ENCODE data around the gene RPRML.
"Not testable (repeated sequence)": the region's sequence is repeated elsewhere in the genome, so short reads cannot be mapped to it uniquely, and the experiment has no call there.

RPRML gene

DNA sequence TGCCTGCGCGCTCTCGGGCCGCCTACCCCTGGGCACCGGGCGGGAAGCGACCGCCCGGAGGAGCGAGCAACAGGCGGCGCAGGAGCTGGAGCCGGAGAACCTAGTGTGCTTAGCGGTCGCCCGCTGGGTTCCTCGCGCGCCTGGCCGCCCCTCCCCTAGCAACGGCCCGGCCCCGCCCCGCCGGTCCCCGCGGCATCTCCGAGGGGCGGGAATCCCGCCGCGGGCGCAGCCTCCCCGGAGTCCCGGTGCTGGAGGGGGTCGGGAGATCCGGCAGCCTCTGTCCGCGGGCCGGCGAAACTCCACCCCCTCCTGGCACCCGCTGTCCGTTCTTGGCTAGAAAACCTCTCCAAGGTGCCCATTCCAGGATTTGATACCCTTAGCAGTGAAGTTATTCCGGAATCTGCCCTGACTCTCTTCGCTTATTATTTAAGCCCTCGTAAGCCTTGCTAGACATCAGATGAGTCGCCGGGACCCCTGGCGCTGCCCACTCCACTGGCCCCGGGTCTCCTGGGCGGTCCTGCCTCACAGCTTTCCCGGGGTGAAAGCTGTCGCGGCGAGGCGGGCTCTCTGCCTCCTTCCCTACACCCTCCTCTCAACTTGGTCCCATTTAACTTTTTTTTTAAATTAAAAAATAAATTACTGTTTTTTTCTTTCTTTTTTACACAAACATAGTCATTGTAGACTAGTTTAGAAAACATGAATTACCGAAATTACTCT lies at the start of gene RPRML:
RPRML (minus strand) TSS at position 107 of the 717 bp plus-strand sequence. CDS start 246 bp downstream, outside the sequence.
- DNase-seq, result peak in 2 of 14 donors; percentile 5 to 16

DNA sequence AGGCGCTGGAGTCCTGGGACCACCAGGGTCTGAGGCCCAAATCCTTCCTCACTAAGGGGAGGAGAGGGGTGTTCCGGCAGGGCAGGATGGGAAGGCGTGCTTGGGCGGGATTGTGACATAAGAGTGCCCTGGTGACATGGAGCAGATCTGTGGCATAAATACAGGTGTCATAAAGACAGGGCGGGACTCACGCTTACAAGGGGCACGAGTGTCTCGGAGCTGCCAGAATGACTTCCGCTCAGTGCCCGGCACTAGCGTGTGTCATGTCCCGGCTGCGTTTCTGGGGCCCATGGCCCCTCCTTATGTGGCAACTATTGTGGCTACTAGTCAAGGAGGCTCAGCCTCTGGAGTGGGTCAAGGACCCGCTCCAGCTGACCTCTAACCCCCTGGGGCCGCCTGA lies 37.9 kb upstream of the RPRML start:
- not testable (repeated sequence) for DNase-seq

DNA sequence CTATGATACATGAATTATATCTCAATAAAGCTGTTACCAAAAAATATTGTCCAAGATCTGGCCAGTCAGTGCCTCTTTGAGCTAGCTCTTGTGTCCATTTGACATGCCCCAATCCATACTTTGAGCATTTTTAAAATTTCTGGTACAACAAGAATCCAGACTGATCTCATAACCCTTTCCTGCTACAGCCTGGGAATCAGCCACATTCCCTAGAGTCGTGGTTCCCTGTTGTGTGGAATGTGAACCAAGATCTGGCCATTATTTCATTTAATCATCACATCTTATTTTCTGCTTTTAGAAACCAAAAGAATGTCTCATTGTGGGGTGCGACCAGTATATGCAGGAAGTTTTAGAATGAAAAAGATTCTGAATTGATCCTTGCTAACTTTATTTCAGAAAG lies 34.3 kb upstream of the RPRML start:
- DNase-seq, result no peak

DNA sequence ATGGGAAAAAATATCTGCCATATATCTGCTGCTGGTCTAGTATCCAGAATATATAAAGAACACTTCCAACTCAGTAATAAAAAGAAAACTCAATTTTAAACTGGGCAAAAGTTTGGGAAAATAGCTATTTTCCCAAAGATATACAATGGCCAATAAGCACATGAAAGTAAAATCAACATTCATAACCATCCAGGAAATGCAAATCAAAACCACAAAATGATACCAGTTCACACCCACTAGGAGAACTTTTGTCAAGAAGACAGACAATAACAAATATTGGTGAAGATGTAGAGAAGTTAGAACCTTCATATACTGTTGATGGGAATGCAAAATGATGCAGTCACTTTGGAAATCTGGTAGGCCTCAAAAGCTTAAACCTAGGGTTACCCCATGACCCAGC lies 33.4 kb upstream of the RPRML start:
- DNase-seq, result no peak

DNA sequence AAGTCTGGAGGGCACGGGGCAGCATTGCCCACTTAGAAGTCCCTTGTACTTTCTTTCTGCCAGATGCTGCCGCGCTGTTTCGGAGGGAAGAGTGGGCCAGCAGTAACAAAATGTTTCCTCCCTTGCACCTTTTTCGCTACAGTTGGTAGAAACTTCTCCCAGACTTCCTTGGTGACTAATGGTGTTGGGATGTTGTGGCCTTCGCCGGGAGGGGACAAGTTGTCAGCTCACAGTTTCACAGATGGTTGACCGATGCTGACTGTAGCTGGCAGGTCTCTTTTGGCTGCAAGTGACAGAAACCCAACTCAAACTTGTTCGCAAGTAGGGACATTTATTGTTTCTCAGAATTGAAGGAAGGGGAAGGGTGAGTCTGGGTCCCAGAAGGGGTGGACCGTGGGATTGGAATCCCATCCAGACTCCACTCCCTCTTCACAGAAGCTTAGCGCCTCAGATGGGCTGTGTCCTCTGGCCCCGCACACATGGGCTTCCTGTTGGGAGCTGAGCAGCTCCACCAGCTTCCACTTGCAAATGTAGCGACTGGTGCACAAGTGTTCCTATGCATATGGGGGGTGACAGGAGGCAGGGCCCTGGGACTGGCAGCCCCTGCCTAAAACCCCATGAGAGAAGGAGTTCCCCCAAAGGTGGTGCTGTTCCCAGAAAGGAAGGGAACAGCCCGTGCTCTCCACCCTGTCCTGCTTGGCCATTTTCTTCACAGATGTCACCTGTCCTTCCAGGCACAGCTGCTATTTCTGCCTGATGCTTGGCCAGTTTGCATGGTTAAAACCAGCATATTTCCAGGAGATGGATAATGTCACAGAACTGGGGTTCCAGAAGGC lies 30.9 kb upstream of the RPRML start:
- no peak for DNase-seq

DNA sequence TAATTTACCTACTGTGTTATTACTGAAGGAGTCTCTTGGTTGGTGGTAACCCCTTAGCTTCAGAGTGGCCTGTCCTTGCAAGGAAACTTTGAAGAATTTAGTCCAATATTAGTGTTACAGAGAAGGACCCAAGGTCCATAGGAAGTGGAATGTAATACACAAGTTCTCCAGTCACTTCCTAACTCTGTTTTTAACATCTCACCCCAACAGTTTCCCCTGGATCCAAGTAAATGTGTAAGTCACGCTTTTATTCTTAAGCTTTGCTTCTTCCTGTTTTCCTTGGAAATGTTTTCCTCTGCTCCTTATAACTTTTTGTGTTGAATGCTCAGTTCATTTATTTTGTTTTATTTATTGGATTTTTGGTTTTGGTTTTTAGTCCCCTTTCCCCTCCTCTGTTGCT lies 25.9 kb upstream of the RPRML start:
- DNase-seq, result no peak

DNA sequence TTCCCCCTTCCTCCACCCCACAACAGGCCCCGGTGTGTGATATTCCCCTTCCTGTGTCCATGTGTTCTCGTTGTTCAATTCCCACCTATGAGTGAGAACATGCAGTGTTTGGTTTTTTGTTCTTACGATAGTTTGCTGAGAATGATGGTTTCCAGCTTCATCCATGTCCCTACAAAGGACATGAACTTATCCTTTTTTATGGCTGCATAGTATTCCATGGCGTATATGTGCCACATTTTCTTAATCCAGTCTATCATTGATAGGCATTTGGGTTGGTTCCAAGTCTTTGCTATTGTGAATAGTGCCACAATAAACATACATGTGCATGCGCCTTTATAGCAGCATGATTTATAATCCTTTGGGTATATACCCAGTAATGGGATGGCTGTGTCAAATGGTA lies 24.8 kb upstream of the RPRML start:
- DNase-seq, result not testable (repeated sequence)

DNA sequence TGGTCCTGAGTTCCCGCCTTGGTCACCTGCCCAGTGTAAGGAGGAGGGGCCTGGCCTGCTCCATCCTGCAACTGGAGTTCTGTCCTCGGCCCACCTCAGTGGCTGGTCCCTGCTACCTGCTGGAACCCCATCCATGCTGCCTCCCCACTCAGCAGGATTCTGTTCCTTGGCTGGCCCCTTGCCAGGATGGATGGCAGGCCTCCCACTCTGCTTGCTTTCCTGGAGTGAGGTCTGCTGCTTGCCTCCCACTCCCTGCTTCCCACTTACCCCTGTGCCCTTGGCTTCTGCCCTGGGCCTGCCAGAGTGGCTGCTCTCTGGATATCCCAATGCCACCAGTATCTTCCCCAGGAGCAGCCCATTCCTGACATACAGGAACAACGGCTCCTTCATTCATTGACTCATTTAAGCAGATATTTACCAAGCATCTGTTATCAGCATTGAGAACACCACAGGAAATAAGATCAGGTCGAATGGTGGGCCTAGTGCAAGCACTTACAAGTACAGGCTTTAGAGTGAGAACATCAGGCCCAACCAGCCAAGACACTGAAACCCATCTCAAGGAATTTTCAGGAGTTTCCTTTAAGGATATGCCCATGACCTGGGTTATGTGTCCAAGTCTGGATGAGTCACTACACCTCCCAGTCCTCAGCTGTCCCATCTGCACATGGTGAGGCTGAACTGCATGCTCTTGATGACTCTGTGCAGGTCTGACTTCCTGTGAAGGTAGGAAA lies 17.0 kb upstream of the RPRML start:
- no peak for DNase-seq

DNA sequence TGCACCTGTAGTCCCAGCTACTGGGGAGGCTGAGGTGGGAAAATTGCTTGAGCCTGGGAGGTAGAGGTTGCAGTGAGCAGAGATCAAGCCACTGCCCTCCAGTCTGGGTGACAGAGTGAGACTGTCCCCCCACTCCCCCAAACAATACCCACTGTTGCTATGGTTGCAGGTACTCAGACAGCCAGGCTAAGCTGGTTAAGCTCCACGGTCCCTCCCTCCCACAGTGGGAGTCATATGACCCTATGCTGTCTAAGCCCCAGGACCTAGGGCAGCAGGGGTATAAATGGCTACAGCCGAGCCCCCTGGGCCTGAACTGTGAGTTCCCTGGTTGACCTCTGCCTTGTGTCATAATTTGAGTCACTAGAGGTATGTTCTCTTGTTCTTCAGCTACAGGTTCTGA lies 15.9 kb upstream of the RPRML start:
- DNase-seq, result no peak

DNA sequence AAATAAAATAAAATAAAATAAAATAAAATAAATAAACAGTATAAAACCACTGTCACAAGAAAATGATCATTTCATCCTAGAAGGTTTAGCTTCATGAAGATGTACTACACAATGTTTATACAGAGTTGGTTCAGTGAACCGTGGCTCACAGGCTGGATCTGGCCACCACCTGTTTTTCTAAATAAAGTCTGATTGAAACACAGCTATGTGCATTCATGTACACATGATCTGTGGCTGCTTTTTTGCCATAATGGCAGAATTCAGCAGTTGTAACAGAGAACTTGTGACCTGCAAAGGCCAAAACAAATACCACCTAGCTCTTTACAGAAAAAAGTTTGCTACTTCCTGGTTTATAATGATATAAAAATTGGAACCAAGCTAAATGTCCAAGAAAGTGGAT lies 12.6 kb upstream of the RPRML start:
- no peak for DNase-seq

DNA sequence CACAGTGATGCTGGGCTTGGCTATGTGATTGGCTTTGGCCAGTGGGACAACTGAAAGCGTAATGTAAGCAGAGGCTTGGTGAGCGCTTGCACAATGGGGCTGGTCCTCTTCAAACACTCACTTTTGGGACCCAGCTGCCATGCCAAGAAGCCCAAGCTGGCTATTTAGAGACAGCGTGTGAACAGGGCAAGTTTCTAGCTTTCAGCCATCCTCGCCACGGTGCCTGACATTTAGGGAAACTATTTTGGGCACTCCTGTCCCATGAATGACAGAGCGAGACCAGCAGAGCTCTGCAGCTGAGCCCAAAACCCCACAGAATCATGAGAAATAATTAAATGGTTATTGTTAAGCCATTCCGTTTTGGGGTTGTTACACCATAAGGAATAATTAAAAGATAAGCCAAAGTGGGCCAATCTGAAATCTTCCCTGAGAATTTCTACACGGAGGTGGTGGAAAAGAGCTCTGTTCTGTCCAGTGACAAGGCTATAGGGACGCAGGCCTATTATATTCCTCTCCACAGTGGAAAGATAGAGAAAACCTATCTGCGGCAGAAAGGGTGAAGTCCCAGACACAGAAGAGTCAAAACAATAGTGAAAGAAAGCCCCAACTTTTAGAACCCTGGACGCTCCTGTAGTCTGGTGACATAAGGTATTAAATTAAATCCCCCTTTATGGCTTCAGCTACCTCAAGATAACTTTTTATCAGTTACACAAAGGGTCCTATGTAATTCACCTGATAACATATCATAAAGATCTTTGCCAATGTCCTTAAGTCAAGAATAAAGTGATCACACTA lies 10.8 kb upstream of the RPRML start:
- DNase-seq, result no peak

DNA sequence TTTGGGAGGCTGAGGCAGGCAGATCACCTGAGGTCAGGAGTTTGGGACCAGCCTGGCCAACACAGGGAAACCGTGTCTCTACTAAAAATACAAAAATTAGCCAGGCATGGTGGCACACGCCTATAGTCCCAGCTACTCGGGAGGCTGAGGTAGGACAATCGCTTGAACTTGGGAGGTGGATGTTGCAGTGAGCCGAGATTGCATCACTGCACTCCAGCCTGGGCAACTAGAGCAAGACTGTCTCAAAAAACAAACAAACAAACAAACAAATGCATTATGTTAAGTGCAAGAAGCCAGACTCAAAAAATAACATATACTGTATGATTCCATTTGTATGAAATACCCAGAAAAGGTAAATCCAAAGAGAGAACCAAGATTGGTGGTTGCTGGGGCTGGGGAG lies 8.9 kb upstream of the RPRML start:
- not testable (repeated sequence) for DNase-seq

DNA sequence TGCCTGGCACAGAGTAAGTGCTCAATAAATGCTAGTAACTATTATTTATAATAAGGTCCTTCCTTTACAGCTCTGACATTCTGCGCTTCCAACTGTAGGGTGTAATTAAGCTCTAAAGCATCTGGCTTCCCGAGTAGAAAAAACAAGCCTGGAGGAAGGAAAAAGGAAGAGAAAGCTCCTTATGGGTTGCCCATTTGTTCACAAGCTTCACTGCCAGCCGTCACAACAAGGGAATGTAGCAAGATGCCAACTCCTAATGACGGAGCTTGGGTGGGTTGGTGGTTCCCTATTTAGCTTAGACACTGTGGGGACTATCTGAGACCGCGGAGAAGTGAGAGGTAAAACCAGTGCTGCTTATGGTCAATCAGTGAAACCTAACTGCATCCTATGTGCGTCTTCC lies 7.3 kb upstream of the RPRML start:
- DNase-seq, result no peak

DNA sequence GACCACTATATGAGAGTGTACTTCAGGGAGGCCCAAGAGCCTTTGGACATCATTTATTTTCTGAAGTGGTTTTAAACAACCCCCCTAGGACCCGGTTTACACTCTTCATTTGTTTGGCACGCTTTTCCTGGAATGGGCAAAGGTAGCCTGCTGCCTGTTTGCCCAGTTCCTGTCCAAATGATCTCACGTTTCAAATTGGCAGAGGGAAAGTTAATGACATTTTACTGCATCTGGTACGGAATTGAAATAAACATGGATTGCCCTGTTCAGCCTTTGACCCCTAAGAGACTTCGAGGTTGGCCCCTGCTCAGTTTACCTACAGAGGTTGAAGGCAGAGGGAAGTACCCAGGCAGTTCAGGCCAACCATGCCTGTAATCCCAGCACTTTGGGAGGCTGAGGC lies 5.8 kb upstream of the RPRML start:
- peak in 1 of 14 donors; percentile 69 for DNase-seq

DNA sequence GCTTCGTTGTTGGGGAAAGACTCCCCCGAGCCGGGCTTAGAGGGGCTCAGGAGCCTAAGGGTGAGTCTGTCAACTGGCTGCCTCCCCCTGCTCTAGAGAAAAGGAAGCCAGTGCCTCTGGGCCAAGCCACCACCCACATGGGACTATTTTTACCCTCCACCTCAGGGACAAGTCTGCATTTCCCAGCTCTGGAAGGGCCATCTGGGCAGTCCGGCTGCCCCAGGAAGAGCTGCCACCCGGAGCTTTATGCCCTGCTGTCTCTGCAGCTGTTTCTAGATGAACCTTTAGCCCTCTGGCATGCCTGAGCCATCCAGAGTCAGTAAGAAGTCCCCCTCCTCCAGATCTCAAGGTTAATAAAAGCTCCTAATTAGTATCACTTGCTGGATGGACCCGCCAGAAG lies 5.3 kb upstream of the RPRML start:
- peak in 1 of 14 donors; percentile 82 for DNase-seq

DNA sequence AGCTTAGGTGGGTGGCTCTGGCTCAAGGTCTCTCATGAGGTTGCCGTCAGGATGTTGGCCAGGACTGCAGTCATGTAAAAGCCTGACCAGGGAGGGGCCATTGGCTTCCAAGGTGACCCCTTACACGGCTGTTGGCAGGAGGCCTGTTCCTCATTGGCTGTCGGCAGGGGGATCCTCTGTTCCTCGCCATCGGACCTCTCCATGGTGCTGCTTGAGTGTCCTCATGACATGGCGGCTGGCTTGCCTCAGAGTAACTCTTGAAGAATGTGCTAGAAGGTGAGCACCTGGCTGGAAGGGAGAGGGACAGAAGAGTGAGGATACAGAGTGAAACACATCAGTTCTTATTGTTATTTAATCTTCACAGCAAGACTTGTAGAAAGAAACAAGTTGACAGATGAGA lies 4.7 kb upstream of the RPRML start:
- no peak for DNase-seq

DNA sequence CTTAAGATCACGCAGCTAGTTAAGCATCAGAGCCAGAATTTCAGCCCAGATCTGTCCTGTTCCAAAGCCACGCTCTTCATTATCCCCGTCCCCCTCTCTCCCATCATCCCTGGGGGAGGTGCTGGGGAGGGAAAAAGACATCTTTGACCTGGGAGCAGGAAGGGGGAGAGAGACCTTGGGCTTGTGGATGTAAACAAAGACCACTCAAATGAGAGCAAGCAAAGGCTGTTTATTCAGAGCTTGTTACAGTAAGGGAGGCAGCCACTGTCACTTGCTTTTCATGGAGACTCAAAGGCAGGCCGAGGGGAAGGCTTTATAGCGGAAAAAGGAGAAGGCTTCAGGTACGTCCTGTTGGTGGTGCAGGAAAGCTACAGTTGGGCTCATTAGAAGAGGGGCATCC lies 3.5 kb upstream of the RPRML start:
- no peak for DNase-seq

DNA sequence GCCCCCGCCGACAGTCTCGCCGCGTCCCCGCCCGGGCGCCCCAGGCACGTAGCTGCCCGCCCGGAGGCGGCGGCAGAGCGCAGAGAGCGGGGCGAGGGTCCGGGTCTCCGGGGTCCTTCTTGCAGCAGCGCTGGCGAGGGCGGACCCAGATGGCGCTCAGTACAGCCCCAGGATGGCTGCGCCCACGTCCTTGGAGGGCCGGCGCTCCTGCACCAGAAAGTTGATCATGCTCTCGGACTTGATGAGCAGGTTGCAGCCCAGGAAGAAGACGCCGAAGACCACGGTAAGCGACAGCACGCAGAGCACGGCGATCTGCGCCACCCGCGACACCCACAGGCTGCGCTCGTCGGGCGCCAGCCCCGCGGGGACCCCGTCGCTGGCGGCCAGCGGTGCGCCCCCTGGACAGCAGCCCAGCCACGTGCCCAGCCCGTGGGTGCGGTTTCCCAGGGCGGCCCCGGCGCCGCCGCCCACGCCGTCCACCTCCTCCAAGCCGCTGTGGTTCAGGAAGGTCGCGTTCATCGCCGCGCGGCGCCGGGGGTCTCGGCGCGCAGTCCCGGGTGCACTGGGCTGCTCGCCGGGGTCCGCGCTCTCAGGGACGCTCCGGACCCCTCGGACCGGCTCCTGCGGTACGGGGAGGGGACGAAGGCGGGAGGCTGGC lies 435 bp downstream of the RPRML start:
- DNase-seq, result peak in 1 of 14 donors; percentile 45

DNA sequence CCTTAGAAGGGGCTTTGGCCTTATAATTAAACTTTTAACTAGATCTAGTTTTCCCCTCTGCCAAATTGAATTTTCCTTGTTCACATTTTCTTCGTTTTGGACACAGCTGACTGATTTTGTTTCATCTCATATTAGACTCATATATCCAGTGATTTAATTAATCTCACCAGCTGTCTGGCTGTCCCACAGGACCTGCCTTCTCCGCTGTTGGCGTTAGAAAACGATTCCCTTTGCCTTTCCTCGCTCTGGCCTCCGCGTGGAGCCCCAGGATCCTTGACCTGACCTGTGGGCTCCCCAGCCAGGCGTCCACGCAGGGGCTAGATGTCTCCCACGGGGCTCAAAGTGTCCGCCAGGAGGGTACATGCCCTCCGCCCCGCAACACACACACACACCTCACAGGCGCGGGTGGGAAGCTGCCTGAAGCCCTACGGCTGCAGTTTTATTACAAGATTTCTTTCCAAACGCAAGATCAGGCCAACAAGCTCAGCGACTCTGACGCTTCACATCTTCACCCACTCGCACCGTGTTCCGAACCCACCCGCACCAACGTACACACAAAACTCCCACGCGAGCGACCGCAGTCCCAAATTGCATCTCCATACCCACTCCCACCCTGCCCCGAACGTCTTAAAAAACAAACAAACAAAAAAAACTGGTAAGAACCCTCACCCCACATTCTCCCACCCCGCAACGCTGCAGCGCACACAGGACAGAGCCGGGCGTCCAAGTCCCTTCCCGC lies 1.1 kb downstream of the RPRML start:
- DNase-seq, result peak in 1 of 14 donors; percentile 33

DNA sequence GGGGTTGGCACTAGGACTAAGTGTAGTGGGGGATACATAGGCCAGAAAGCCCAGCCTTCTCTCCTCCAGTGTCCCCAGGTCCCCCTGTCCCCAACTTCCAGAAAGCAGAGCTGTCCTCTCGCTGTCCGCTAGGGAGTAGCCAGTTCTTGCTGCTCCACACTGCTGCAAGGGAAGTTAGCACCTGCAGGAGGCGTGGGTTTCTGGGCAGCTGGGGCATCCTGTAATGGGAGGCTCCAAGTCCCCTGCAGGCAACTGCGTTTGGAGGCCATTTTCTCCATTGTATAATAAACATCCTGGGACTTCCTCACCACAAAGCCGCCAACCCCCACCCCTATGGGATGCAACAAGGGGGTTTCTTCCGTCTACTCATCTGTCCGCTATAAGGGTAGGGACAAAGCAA lies 1.7 kb downstream of the RPRML start:
- DNase-seq, result peak in 1 of 14 donors; percentile 77

Data from C1 segment of cervical spinal cord (tissue), 14 donors.